Measurements from ENCODE around the gene NRN1. TPM values are rescaled to one million over a fixed set of nuclear protein-coding genes. Genes with fewer than 3 reads are reported as not detected.
"Not testable (repeated sequence)": the region's sequence is repeated elsewhere in the genome, so short reads cannot be mapped to it uniquely, and the experiment has no call there.

The NRN1 gene
- under 1 TPM; 0.61 to 0.86 TPM for total RNA-seq

DNA sequence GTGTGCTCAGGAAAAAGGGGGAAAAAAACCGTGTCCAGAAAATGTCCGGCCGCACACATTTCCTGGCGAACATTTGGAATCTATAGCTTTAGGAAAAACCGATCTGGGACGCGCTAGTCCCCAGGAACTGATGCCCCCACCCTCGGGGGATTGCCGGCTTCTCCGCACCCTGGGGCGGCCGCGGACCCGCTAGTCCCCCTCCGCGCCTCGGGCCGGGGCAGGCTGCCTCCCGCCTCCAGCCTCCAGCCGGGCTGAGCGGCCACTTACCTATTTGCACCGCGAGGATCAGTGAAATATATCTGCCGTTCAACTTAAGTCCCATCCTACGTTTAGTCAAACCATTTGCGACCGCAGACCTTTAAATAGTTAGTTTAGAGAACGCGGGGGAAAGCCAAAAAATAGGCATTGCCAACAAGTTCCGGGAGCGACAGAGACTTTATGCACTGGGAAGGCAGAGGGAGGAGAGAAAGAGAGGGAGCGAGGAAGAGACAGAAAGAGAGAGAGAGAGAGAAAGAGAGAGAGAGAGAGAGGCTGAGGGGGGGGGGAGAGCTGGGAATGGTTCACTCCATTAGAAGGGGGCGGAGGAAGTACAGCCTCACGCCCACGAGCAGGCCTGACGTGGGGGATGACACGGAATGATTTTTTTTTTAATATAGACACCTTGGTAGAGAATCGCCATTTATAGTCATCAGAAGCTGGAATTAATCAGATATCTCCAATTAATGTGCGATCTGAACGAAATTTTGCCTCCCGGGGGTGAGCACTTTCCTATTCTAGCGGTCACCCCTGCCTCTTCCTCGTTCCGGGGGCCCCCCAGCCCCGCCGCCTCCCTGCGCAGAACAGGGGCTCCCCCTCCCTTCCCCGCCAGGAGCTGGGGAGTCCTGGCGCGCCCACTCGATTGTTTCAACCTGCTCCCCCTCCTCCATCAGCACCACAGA, at the start of gene NRN1:
NRN1 (minus strand) TSS at position 498 of the 938 bp plus-strand sequence; CDS start at position 322, 176 bp downstream.
- CTCF ChIA-PET, result interaction anchor here (1.9 kb wide), 1 partner anchor 12 kb away, joined by 9 read pairs; no protein-coding TSS in a partner anchor

DNA sequence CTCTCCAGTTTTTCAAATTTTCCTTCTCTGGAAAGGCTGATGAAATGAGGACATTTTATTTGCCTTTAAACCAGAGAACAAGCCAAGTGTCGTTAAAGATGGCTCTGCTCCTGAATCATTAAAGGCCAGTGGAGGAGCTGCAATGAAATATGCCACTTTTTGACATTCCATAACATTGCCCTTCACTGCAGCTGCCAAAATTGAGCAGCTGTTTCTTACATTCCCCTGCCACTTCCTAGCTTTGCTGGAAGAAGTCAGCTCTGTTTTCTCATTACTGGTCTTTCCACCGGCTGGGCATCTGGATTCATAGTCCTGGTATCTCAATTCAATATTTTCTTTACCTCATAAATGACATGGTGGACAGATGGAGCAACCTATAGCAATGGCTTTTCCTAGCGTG, 45.5 kb upstream of the NRN1 start:
- ChIA-PET POLR2A (no interaction called here), CTCF (no interaction called here)

More for the DNA sequence above, at the start of gene NRN1:
- POLR2A ChIA-PET, result interaction anchor here (0.7 kb wide), 1 partner anchor 336 kb away, joined by 3 read pairs; no protein-coding TSS in a partner anchor

- POLR2A ChIA-PET, result no interaction called here
- CTCF ChIA-PET, result no interaction called here
Observed at GRCh38 chr6:6046716-6047115, 40.0 kb upstream of the NRN1 start.

DNA sequence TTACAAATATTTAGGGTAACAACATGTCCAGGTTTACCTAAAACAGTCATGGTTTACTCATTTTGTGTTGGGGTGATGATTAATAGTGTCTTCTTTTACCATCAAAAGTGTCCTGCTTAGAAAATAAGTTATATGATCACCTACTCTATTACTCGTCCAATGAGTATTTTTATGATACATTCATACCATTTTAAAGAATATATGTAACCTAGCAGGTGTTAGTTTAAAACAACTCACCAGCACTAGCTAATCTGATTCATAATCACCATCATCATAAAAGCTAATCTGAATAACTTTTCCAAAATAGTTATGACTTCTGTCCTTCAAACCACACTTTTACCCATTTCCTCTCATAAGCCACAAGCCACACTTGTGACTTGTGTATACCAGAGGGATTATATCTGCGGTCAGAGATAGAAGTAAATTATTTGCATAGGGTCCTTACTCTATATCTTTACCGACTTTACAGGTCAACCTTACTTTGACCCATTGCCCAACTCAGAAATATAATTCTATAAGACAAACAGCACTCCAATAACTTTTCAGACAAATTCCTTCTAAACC, 33.3 kb upstream of the NRN1 start:
- CTCF ChIA-PET, result no interaction called here

GRCh38 chr6:6037179-6037578, 30.5 kb upstream of the NRN1 start:
- POLR2A ChIA-PET, result no interaction called here
- CTCF ChIA-PET, result no interaction called here

More for the DNA sequence above, 33.3 kb upstream of the NRN1 start:
- POLR2A ChIA-PET, result no interaction called here

DNA sequence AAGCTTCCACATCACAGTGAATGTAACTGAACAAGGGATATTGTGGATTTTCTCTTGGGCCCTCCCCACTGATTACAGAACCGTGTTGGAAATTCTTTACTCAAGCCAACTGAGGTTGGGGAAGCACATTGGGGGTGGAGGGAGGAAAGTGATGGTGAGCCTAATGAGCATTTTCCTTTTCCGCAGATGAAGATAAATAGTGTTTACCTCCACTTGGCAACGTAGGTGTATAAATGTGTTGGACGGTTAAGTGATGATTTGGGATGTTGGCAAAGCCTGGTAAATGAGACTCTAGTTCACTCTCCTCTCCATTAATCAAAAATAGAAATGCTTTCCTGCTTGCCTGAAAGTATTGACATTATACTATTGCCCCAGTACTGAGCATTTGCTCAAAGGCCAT, 27.1 kb upstream of the NRN1 start:
- CTCF ChIA-PET, result no interaction called here
- POLR2A ChIA-PET, result no interaction called here

DNA sequence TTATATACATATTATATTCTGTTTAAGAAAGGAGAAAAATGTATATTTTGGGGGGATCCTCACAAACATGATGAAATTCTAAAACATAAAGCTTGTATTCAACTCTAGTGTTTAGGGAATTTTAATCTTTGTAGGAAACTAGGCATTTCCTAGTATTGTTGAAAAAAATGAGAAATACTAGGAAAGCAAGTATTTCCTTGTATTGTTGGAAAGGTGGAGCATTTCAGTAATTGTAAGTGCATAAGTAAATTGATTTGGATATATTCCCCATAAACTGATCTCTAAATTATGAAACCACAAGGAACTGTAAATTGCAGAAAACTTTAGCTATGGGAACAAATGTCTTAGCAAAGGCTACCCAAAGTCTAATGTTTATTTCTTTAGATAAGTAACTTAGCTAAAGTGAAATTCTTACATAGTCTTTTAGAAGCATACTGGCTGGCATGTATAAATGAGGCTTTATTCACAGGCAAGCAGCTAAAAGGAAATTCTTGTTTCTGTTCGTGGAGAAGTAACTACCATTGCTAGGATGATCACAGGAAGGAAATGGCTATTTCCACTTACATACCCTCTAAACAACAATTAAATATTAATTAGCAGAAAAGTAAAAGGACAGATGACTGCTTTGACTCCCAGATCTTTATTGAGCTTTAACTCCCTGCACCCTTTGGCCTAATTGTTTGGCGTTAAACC, 19.9 kb upstream of the NRN1 start:
- POLR2A ChIA-PET, result no interaction called here
- CTCF ChIA-PET, result no interaction called here

DNA sequence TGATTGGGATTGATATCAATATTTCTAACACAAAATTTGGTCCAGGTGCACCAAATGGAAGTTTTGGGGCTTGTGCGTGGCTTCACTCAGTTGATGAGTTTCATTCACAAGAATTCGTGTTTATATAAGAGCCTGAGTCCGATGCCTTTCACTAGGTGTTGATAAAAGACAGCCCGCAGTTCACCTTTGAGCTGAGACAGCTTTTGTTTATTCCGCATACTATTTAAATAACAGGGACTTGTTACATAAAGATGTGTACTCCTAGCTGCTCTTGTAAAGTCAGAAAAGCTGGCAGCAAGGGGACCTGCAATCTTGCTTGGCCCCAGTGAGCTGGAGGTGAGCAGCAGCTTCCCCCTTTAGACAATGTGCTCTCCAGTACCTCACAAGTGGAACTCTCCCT, 19.0 kb upstream of the NRN1 start:
- CTCF ChIA-PET, result no interaction called here
- POLR2A ChIA-PET, result no interaction called here

- ChIA-PET CTCF (no interaction called here), POLR2A (no interaction called here)
Observed at GRCh38 chr6:6024220-6024619, 17.5 kb upstream of the NRN1 start.

GRCh38 chr6:6022841-6023240, 16.1 kb upstream of the NRN1 start:
- CTCF ChIA-PET, POLR2A ChIA-PET: not testable (repeated sequence)

GRCh38 chr6:6008648-6009421, 2.1 kb upstream of the NRN1 start:
- POLR2A ChIA-PET, result no interaction called here
- CTCF ChIA-PET, result interaction anchor here (1.3 kb wide), 1 partner anchor 11 kb away, joined by 4 read pairs; no protein-coding TSS in a partner anchor

GRCh38 chr6:6008089-6008647, 1.4 kb upstream of the NRN1 start:
- ChIA-PET POLR2A (no interaction called here), CTCF (interaction anchor here (1.3 to 1.9 kb wide), 2 partner anchors 11 to 14 kb away, joined by 4 to 9 read pairs; no protein-coding TSS in a partner anchor)

- ChIA-PET POLR2A (interaction anchor here (0.7 kb wide), 1 partner anchor 337 kb away, joined by 3 read pairs; no protein-coding TSS in a partner anchor), CTCF (interaction anchor here (1.9 kb wide), 1 partner anchor 13 kb away, joined by 9 read pairs; no protein-coding TSS in a partner anchor)
Observed at GRCh38 chr6:6007366-6008088, 802 bp upstream of the NRN1 start.

GRCh38 chr6:6006006-6006427, 708 bp downstream of the NRN1 start:
- ChIA-PET CTCF (no interaction called here), POLR2A (no interaction called here)

DNA sequence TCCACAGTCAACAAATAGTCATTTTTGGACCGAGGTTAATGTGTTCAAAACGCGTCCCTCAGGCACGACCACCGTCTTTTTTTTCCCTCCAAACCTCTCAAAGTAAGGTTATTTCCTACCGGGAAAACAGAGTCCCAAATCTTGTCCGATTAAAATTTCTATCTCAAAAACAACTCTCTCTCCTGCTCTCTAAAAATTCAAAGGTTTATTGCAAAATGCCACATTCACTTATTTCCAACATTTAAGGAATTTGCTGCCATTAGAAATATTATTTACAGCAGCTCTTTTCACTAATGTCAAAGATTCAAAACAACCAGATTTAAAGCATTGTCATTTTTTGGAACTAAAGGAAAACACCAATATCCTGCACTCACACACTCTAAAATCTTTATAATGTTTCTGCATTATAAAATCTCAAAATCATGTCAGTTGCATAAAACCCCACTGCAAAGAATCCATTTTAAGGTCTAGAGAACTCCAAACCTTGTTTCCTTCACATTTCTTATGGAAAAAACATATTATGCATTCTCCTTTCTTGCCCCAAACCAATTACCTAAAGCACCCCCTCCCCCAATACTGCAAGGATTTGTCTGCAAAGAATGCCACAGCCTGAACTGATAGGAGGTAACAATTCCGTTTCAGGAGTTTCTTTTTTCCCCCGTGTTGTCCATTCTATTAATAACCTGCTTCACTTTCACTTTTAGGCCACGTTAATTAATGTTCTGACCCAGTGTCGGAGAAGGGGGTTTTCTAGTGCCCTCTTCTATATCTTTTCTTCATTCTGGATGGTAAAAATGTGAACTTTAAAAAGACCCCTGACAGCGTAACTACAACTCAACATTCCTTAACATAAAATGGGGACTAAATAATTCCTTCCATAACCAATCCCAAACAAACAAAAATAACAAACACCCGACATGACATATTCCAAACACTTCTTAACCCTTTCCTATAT, 1.4 kb downstream of the NRN1 start:
- ChIA-PET CTCF (no interaction called here), POLR2A (no interaction called here)

DNA sequence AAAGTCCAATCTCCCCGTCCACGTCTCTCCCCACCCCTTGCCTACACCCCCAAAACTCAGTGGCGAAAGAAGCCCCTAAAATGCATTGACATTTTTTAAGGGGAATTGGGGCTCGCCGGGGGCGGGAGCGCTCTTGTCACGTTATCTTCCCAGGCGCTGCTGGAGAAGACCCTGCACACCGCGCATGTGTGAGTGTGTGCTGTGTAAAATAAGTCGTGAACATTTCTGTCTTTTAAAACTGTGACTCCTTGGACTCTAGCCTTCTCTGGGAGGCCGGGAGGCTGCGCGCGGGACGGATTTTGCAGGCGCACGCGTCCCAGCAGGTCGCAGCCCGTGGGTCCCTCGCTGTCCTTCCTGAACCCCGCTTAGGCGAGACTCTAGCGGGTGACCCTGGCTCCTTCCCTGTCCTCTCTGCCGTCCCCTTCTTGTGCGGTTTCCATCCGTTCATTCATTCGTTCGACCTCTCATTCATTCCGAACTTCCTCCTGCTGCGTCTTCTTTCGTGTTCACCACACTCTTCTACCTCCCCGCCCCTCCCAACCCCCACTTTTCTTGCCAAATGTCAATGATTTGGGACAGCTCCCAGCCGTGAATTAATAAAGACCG, 2.2 kb downstream of the NRN1 start:
- ChIA-PET POLR2A (no interaction called here), CTCF (interaction anchor here (1.8 kb wide), 1 partner anchor 10 kb away, joined by 7 read pairs; no protein-coding TSS in a partner anchor)
